Psoas muscle (tissue), 8 donors: Measurements from ENCODE around the gene ATP6V1D. TPM values are rescaled to one million over a fixed set of nuclear protein-coding genes. Genes with fewer than 3 reads are reported as not detected.

ENCODE experiments used
- ATAC-seq, 4 donors: fragments of 200-7000 bp; cut with Tn5 transposase; one replicate each; pipeline ENCODE4 v1.9.1; 2020; ENCODE audit warnings: moderate library complexity in 3 of 4, mild to moderate bottlenecking in 2 of 4
- DNase-seq, 2 donors: peaks; one replicate each; pipeline ENCODE4 v3.0.0-alpha.2; 2020
- H3K27ac ChIP-seq: fragments of 200-600 bp; one replicate; pipeline ENCODE4 v1.8.0; 2022
- H3K27me3 ChIP-seq, 3 donors: fragments of 200-600 bp in 1 of 3; one replicate each; pipeline versions ENCODE4 v1.6.1 to v1.8.0; 2013 to 2022; ENCODE audit warnings: low read length in 2 of 3, mild to moderate bottlenecking in 2 of 3, moderate library complexity in 1 of 3; ENCODE audit not compliant: insufficient read depth in 3 of 3
- H3K36me3 ChIP-seq, 2 donors: fragments of 200-600 bp in 1 of 2; one replicate each; pipeline versions ENCODE4 v1.6.1 to v1.8.0; 2013 to 2022; ENCODE audit warnings: low read depth in 1 of 2, mild to moderate bottlenecking in 1 of 2, moderate library complexity in 1 of 2; ENCODE audit not compliant: insufficient read depth in 1 of 2
- H3K4me1 ChIP-seq: fragments of 200-600 bp; one replicate; pipeline ENCODE4 v1.8.0; 2022
- H3K4me3 ChIP-seq: fragments of 200-600 bp; one replicate; pipeline ENCODE4 v1.8.0; 2022; ENCODE audit warnings: mild to moderate bottlenecking
- H3K9me3 ChIP-seq: fragments of 200-600 bp; one replicate; pipeline ENCODE4 v1.8.0; 2022
- CTCF ChIP-seq: fragments of 200-600 bp; IDR thresholded peaks from one replicate; pipeline ENCODE4 v1.8.0; 2022; ENCODE audit warnings: antibody characterized with exemption
- WGBS, 3 donors: extraction: QIAGEN DNeasy Blood & Tissue Kit; methylation state at CpG; one replicate each; pipeline versions ENCODE4 v1.1.6 to v1.1.7; 2013; 5-methylcytosine and 5-hydroxymethylcytosine counted together
- intact Hi-C, 2 donors: fragments of 100-400 bp; cut with DNase I; formaldehyde crosslinking; loops; one replicate each; pipeline versions ENCODE4 v1.11.0 to v1.14.2; 2022
- polyA plus RNA-seq, 3 donors: library from polyadenylated mRNA; stranded (reverse); fragments of 200-250 nt; gene quantifications; one replicate each; pipeline ENCODE4 v1.2.3, GENCODE V29; 2013
- total RNA-seq, 4 donors: library from RNA; stranded (reverse); fragmentation: NEBNext Ultra II Directional in 2 of 4; extraction: Animal tissue kit (Norgen Biotek cat#: 25700) in 2 of 4; gene quantifications; one replicate each; pipeline versions ENCODE4 v1.2.1 to v1.2.4, GENCODE V29; 2021 to 2023
- donor health status: healthy with polysubstance abuse.
- donor health status: DM: no; HTN: no; CAD: no; lungs with moderate emphysema.
- donor health status: Bipolar disorder and iron deficiency.
- donor health status: healthy.
- donor health status: DM: yes; HTN: yes; CAD: no.
- donor health status: DM: no; HTN: no; CAD: no.
- donor health status: DM: no; HTN: no; CAD: no.
- donor health status: DM: yes; HTN: yes; CAD: no.

ATP6V1D gene
- total and polyA plus RNA-seq, 7 donors: 54.1 to 133 (median 66.7) TPM

GRCh38 chr14:67396381-67396970 lies 36.9 kb upstream of the ATP6V1D start:
- H3K4me3 ChIP-seq: no peak overlapping the region
- ATAC-seq (no peak), DNase-seq (no peak)
- WGBS, 3 donors: 71 to 85% (median 74%) methylated on average over 2 of the region's 2 CpGs
- no peaks in the 10 kb centered on the region for H3K4me1 ChIP-seq
- intact Hi-C loops: no loop called here
- H3K27ac ChIP-seq: no peak overlapping the region
- H3K9me3 ChIP-seq: no peaks in the 10 kb centered on the region
- no peaks in the 10 kb centered on the region for H3K36me3 ChIP-seq
- TF ChIP-seq CTCF: no peak
- no peaks in the 10 kb centered on the region for H3K27me3 ChIP-seq

GRCh38 chr14:67395876-67396189 lies 36.2 kb upstream of the ATP6V1D start:
- H3K9me3 ChIP-seq: no peaks in the 10 kb centered on the region
- no peaks in the 10 kb centered on the region for H3K27me3 ChIP-seq
- intact Hi-C loops: no loop called here
- ATAC-seq (no peak), DNase-seq (no peak)
- 71 to 77% (median 73%) methylated on average over 5 of the region's 5 CpGs for WGBS, 3 donors
- no peak for TF ChIP-seq CTCF
- no peak overlapping the region for H3K27ac ChIP-seq
- H3K4me1 ChIP-seq: no peaks in the 10 kb centered on the region
- H3K36me3 ChIP-seq: no peaks in the 10 kb centered on the region
- no peak overlapping the region for H3K4me3 ChIP-seq

DNA sequence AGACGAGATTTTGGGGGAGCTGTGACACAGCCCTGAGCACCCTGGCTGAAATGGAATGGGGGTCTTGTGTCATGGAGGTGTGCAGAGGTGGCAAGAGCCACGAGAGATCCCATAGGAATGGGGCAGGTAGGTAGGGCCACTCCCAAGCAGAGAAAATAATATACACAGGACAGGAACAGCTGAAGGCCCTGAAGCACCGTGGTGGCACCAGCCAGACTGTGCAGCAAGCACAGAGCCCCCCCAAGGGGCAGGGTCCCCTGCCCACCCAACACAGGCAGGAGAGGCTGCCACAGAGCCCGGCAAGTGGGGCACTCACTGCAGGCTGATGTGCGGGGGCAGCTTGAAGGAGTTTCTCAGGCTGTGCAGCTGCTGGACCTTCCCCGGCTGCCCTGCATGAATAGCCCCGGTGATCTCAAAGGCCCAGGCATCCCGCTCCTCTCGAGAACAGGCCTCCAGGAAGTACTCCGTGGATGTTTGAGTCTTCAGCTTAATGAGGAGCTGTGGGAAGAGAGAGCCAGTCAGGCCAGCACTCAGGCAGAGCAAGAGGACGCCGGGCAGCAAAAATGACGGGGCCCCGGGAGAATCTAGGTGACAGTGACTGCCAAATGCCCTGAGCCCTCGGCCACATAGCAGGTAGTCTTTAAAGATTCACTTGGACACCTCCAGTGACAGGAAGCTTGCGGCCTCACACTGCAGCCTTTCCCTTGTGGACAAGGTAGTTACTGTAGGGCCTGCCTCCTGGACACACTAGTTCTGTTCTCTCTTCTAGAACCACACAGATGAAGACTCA lies 35.7 kb upstream of the ATP6V1D start:
- Histone ChIP-seq H3K27me3 (no peaks in the 10 kb centered on the region), H3K9me3 (no peaks in the 10 kb centered on the region), H3K4me1 (no peaks in the 10 kb centered on the region), H3K27ac (no peak overlapping the region), H3K4me3 (no peak overlapping the region), H3K36me3 (no peaks in the 10 kb centered on the region)
- no peak for TF ChIP-seq CTCF
- WGBS, 3 donors: 69 to 73% (median 71%) methylated on average over 15 to 16 of the region's 16 CpGs
- intact Hi-C loops: no loop called here
- DNase-seq (no peak), ATAC-seq (no peak)

DNA sequence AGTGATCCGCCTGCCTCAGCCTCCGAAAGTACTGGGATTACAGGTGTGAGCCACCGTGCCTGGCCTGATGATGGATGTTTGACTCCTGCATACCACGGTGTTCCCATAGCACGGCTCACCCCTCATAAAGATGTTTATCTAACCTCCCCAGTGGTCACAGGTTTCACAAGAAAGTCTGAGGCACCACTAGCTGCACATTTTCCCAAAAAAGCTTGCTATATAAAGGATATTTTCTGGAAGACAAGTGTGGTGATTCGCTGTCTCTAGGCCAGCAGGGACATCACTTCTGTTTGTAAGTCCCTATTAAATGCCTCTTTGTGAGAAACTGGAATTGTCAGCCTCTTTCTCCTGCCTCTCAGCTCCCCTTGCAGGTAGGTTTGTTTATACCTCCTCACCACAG lies 34.1 kb upstream of the ATP6V1D start:
- WGBS, 3 donors: 53 to 62% (median 54%) methylated on average over 6 of the region's 6 CpGs
- ATAC-seq (no peak), DNase-seq (no peak)
- Histone ChIP-seq H3K36me3 (no peaks in the 10 kb centered on the region), H3K9me3 (no peaks in the 10 kb centered on the region), H3K4me1 (no peaks in the 10 kb centered on the region), H3K4me3 (no peak overlapping the region), H3K27me3 (no peaks in the 10 kb centered on the region), H3K27ac (no peak overlapping the region)
- no peak for TF ChIP-seq CTCF
- intact Hi-C loops: no loop called here
